SK-N-SH (cell line): Measurements from ENCODE around the gene HHLA2.

Experiments
- CHD2 ChIP-seq: fragments of 150-350 bp; IDR thresholded peaks from 2 replicates; pipeline ENCODE4 v1.6.1; 2018; ENCODE audit warnings: low read length; ENCODE audit not compliant: partially characterized antibody
- CTCF ChIP-seq: fragments of 200-600 bp; sonication (generic); IDR thresholded peaks from 2 replicates; pipeline ENCODE4 v1.6.1; 2017; ENCODE audit warnings: antibody characterized with exemption, mild to moderate bottlenecking, moderate library complexity
- IRF3 ChIP-seq: fragments of 150-350 bp; IDR thresholded peaks from 2 replicates; pipeline ENCODE4 v1.6.1; 2016; ENCODE audit warnings: mild to moderate bottlenecking, low read depth, low read length
- MAX ChIP-seq: IDR thresholded peaks from 2 replicates; pipeline ENCODE4 v1.4.0; 2012; ENCODE audit warnings: low read depth
- PBX3 ChIP-seq: IDR thresholded peaks from 2 replicates; pipeline ENCODE4; 2012
- RCOR1 ChIP-seq: fragments of 150-350 bp; IDR thresholded peaks from 2 replicates; pipeline ENCODE4 v1.6.1; 2017; ENCODE audit warnings: antibody characterized with exemption, low read length
- RFX5 ChIP-seq: IDR thresholded peaks from 2 replicates; pipeline ENCODE4 v1.6.1; 2012; ENCODE audit warnings: mild to moderate bottlenecking, improper control_type of control experiment, low read length
- TAF1 ChIP-seq: IDR thresholded peaks from 2 replicates; pipeline ENCODE4 v1.6.1; 2012; ENCODE audit warnings: low read depth, mild to moderate bottlenecking, low read length, moderate library complexity, borderline replicate concordance
- USF1 ChIP-seq: IDR thresholded peaks from 2 replicates; pipeline ENCODE4 v1.4.0; 2012; ENCODE audit warnings: low read depth, borderline replicate concordance
- YY1 ChIP-seq: IDR thresholded peaks from 2 replicates; pipeline ENCODE4 v1.4.0; 2012; ENCODE audit warnings: low read depth, mild to moderate bottlenecking
- ZBTB33 ChIP-seq: IDR thresholded peaks from 2 replicates; pipeline ENCODE4 v1.4.0; 2012; ENCODE audit warnings: low read depth, borderline replicate concordance

GRCh38 chr3:108315767-108316301 lies 19.5 kb downstream of the HHLA2 start:
- no peak for TF ChIP-seq CTCF
- no peak for TF ChIP-seq MAX
- TF ChIP-seq IRF3, result no peak
- no peak for TF ChIP-seq CHD2
- TF ChIP-seq TAF1, result no peak
- TF ChIP-seq RFX5, result no peak
- TF ChIP-seq RCOR1, result no peak
- TF ChIP-seq PBX3, result no peak
- no peak for TF ChIP-seq YY1
- no peak for TF ChIP-seq USF1
- TF ChIP-seq ZBTB33, result no peak
